ENCODE data around the gene ARHGEF11. TPM values are rescaled to one million over a fixed set of nuclear protein-coding genes. Genes with fewer than 3 reads are reported as not detected.

Gene ARHGEF11
- total and polyA plus RNA-seq, 2 of the 4 experiments (the other 2 are of a cell fraction), result 16.8 to 17.2 TPM

- Histone ChIP-seq H3K18ac (ENCODE audit: low read depth, low read length) (no peak overlapping the region), H2BK20ac (ENCODE audit: low read depth, low read length) (no peak overlapping the region), H2AK9ac (replicated peaks; ENCODE audit: low read depth, low read length, poor library complexity) (no peak overlapping the region), H3K56ac (ENCODE audit: extremely low read depth, insufficient read depth, low read length) (no peak overlapping the region), H2BK15ac (ENCODE audit: low read depth, low read length) (no peak overlapping the region), H3K36me3 (ENCODE audit: control insufficient read depth, insufficient read depth, low read length) (no peaks in the 10 kb centered on the region), H2BK5ac (ENCODE audit: low read depth, low read length, poor library complexity, severe bottlenecking) (no peak overlapping the region), H3K9me1 (ENCODE audit: insufficient read depth, low read length) (no peaks in the 10 kb centered on the region), H4K20me1 (ENCODE audit: insufficient read depth, low read length) (peaks cover 16% of the 10 kb centered on the region), H3K9ac (ENCODE audit: low read depth, low read length) (no peak overlapping the region), H4K91ac (ENCODE audit: insufficient read depth, low read depth, low read length) (no peak overlapping the region), H3K4ac (ENCODE audit: low read depth, low read length) (no peak overlapping the region), H3K14ac (replicated peaks; ENCODE audit: low read depth, low read length) (no peak overlapping the region), H3K4me3 (ENCODE audit: insufficient read depth, low read depth, low read length) (no peak overlapping the region), H2AK5ac (ENCODE audit: low read depth, low read length) (no peak overlapping the region), H4K8ac (ENCODE audit: low read depth in 2 of 2, low read length in 2 of 2) (no peak overlapping the region), H3K27me3 (ENCODE audit: control insufficient read depth, insufficient read depth, low read length) (no peaks in the 10 kb centered on the region), H3K4me1 (ENCODE audit: control insufficient read depth, insufficient read depth, low read length) (no peaks in the 10 kb centered on the region), H3K27ac (ENCODE audit: insufficient read depth, low read length) (no peak overlapping the region), H3K79me1 (ENCODE audit: low read depth in 1 of 2, low read length in 2 of 2) (peaks cover 16 to 29% of the 10 kb centered on the region in 2 experiments), H3K23ac (ENCODE audit: low read depth, low read length) (no peak overlapping the region), H4K5ac (ENCODE audit: low read depth, low read length) (no peak overlapping the region), H3K9me3 (ENCODE audit: control insufficient read depth, insufficient read depth, low read length) (peaks cover 2% of the 10 kb centered on the region; the same call in 1 of the 2 replicates), H2BK120ac (ENCODE audit: low read depth, low read length) (no peak overlapping the region), H2AFZ (replicated peaks; ENCODE audit: low read length, poor library complexity) (no peak overlapping the region), H3K4me2 (ENCODE audit: low read depth, low read length) (no peak overlapping the region)
- in situ Hi-C loops (cut with MboI; ENCODE audit: low sequenced_read_pairs), result no loop called here
- no CpG with 5 or more reads among the region's 1 CpG for WGBS, 2 experiments (ENCODE audit: extremely low coverage in 2 of 2, insufficient read length in 1 of 2)
- TF ChIP-seq CEBPB (IDR thresholded peaks at IDR 0.05; ENCODE audit: low read depth, low read length) (no peak), FOS (IDR thresholded peaks at IDR 0.05; ENCODE audit: low read depth, low read length) (no peak), CHD1 (IDR thresholded peaks at IDR 0.05; ENCODE audit: low read depth, low read length) (no peak), MAZ (IDR thresholded peaks at IDR 0.05; ENCODE audit: borderline replicate concordance, low read depth, low read length) (no peak), MXI1 (IDR thresholded peaks at IDR 0.05; ENCODE audit: borderline replicate concordance, low read depth, low read length) (no peak), SMC3 (IDR thresholded peaks at IDR 0.05; ENCODE audit: low read depth, low read length) (no peak), RFX5 (IDR thresholded peaks at IDR 0.05; ENCODE audit: low read depth, low read length) (no peak), BHLHE40 (IDR thresholded peaks at IDR 0.05; ENCODE audit: low read depth, low read length) (no peak), RCOR1 (IDR thresholded peaks at IDR 0.05; ENCODE audit: insufficient replicate concordance, low read length) (no peak), ELK1 (IDR thresholded peaks at IDR 0.05; ENCODE audit: borderline replicate concordance, low read depth, low read length) (no peak), RAD21 (IDR thresholded peaks at IDR 0.05; ENCODE audit: low read length) (no peak), USF2 (IDR thresholded peaks at IDR 0.05; ENCODE audit: low read depth, low read length) (no peak), NFE2L2 (IDR thresholded peaks at IDR 0.05; ENCODE audit: low read depth, low read length) (no peak), MAFK (IDR thresholded peaks at IDR 0.05; ENCODE audit: low read depth, low read length) (no peak), POLR2A (IDR thresholded peaks at IDR 0.05; ENCODE audit: low read depth, low read length) (no peak)
- TF ChIP-seq, protein P1, sequence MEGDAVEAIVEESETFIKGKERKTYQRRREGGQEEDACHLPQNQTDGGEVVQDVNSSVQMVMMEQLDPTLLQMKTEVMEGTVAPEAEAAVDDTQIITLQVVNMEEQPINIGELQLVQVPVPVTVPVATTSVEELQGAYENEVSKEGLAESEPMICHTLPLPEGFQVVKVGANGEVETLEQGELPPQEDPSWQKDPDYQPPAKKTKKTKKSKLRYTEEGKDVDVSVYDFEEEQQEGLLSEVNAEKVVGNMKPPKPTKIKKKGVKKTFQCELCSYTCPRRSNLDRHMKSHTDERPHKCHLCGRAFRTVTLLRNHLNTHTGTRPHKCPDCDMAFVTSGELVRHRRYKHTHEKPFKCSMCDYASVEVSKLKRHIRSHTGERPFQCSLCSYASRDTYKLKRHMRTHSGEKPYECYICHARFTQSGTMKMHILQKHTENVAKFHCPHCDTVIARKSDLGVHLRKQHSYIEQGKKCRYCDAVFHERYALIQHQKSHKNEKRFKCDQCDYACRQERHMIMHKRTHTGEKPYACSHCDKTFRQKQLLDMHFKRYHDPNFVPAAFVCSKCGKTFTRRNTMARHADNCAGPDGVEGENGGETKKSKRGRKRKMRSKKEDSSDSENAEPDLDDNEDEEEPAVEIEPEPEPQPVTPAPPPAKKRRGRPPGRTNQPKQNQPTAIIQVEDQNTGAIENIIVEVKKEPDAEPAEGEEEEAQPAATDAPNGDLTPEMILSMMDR (conservative IDR thresholded peaks at IDR 0.05; ENCODE audit: low read depth, low read length), result no peak
- dilution Hi-C loops (cut with HindIII; ENCODE audit: low sequenced_read_pairs, unreplicated experiment), result no loop called here
- BruUV-seq (replicated peaks), result no TSS peak
- intact Hi-C loops (cut with micrococcal nuclease), result no loop called here
- ChIA-PET POLR2A (ENCODE audit: unreplicated experiment) (no interaction called here), CTCF (no interaction called here)
- DNase-seq, result no peak
- ATAC-seq (ENCODE audit: low read depth), result no peak
These were observed 23.9 kb downstream of the ARHGEF11 start for GRCh38 chr1:157021688-157022087.

Data from IMR-90 (cell line).